ENCODE measurements around the gene PHLDB1.

PHLDB1 gene

DNA sequence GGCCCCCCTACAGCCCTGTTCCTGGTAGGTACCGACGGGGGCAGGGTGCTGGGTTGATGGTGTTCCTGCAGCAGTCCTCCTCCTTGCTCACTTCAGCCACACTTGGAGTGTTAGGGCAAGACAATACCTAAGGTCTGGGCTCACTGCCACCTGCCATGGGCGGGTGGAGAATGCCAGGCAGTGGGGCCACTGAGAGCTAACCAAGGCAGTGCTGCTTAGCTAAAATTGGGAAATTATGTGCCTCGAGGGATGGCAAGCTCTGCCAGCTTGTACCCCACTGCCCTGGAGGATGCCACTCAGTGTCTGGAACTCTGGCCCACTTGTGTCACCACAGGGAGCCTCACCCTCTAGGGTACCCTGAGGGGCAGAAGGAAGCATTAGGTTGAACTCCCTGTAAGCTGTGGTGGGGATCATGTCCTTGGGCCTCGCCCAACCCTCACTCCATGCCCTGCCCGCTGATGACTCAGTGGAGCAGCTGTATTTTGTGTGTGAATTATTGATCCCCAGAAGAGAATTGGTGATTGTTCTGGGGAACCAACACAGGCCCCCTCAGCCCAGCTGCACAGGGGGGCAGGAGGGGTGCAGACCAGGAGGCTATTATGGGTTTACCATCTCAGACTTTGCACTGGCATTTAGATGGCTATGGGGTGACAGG lies 17.7 kb downstream of the PHLDB1 start:
- no peak for DNase-seq (ENCODE audit: low spot score)
- POLR2A ChIA-PET (ENCODE audit: low non-redundant PET) = interaction anchor here (0.5 kb wide), 1 partner anchor 16 kb away, joined by 3 read pairs; no protein-coding TSS in a partner anchor
- H3K27ac ChIP-seq = peak overlapping the region; percentile 99
- no peak for TF ChIP-seq CTCF (conservative IDR thresholded peaks at IDR 0.05; ENCODE audit: low read depth)
- CTCF ChIA-PET = interaction anchor here (0.7 to 0.9 kb wide), 2 partner anchors 9 to 16 kb away, joined by 3 to 5 read pairs; no protein-coding TSS in a partner anchor

DNA sequence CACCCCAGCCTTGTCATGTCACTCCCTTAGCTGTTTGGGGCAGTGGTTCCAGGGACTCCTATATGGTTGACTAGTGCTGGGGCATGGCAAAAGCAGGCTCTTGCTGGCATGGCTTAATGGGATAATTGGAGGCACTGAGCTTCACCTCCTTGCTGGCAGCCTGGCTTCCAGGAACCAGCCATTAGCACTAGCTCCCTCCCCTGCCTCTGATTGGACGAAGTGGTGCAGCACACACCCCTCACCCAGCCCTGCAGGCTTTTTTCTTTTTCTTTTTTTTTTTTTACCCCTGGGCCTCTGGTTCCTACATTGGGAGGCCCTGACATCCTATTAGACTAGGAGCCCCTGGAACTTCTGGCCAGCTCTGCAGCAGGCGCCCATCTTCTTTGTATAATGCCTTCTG lies 18.6 kb downstream of the PHLDB1 start:
- no peak for DNase-seq (ENCODE audit: low spot score)
- ChIA-PET POLR2A (ENCODE audit: low non-redundant PET) (no interaction called here), CTCF (interaction anchor here (0.7 kb wide), 1 partner anchor 15 kb away, joined by 3 read pairs; no protein-coding TSS in a partner anchor)
- no peak for TF ChIP-seq CTCF (conservative IDR thresholded peaks at IDR 0.05; ENCODE audit: low read depth)
- H3K27ac ChIP-seq = peak overlapping the region; percentile 99

- TF ChIP-seq CTCF (conservative IDR thresholded peaks at IDR 0.05; ENCODE audit: low read depth) = no peak
- POLR2A ChIA-PET (ENCODE audit: low non-redundant PET) = no interaction called here
- CTCF ChIA-PET = interaction anchor here (1.1 kb wide), 1 partner anchor 9 kb away, joined by 3 read pairs; no protein-coding TSS in a partner anchor
- peak overlapping the region; percentile 99 for H3K27ac ChIP-seq
- no peak for DNase-seq (ENCODE audit: low spot score)
These were observed 20.2 kb downstream of the PHLDB1 start for GRCh38 chr11:118627566-118627965.

- no peak for DNase-seq (ENCODE audit: low spot score)
- no peak for TF ChIP-seq CTCF (conservative IDR thresholded peaks at IDR 0.05; ENCODE audit: low read depth)
- POLR2A ChIA-PET (ENCODE audit: low non-redundant PET) = no interaction called here
- CTCF ChIA-PET = no interaction called here
- H3K27ac ChIP-seq = peak overlapping the region; percentile 99
These were observed 20.6 kb downstream of the PHLDB1 start for GRCh38 chr11:118628031-118628430.

DNA sequence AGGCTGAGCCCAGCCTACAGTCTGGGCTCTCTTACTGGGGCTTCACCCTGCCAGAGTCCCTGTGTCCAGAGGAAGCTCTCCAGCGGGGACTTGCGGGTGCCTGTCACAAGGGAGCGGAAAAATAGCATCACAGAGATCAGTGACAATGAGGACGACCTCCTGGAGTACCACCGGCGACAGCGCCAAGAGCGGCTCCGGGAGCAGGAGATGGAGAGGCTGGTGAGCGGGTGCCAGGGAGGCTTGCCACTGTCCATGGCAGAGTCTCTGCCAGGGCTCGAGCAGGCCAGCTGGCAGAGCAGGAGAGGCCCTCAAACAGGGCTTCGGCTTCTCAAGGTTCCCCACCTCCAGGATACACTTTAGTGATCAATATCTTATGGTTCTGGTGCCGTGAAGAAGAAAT lies 21.0 kb downstream of the PHLDB1 start:
- no peak for TF ChIP-seq CTCF (conservative IDR thresholded peaks at IDR 0.05; ENCODE audit: low read depth)
- POLR2A ChIA-PET (ENCODE audit: low non-redundant PET) = no interaction called here
- no peak for DNase-seq (ENCODE audit: low spot score)
- peak overlapping the region; percentile 99 for H3K27ac ChIP-seq
- CTCF ChIA-PET = interaction anchor here (0.6 kb wide), 1 partner anchor 62 kb away, joined by 3 read pairs; no protein-coding TSS in a partner anchor

- ChIA-PET CTCF (interaction anchor here (0.6 kb wide), 2 partner anchors 61 to 387 kb away, joined by 3 read pairs; no protein-coding TSS in a partner anchor), POLR2A (ENCODE audit: low non-redundant PET) (no interaction called here)
- H3K27ac ChIP-seq = peak overlapping the region; percentile 99
- no peak for DNase-seq (ENCODE audit: low spot score)
- no peak for TF ChIP-seq CTCF (conservative IDR thresholded peaks at IDR 0.05; ENCODE audit: low read depth)
These were observed 21.6 kb downstream of the PHLDB1 start for GRCh38 chr11:118628861-118629549.

Measured in RWPE1 (cell line).